HG03342 (cell line): ENCODE data around the gene NPHS2.

Experiments used
- ATAC-seq: cut with Tn5 transposase; IDR thresholded peaks from one replicate; pipeline ENCODE4 v1.9.1; 2021; ENCODE audit warnings: mild to moderate bottlenecking, moderate library complexity; ENCODE audit not compliant: unreplicated experiment

NPHS2 gene

GRCh38 chr1:179575497-179576314 lies at the start of gene NPHS2:
Gene NPHS2 (minus strand): TSS chr1:179575948. CDS start chr1:179575864, 84 bp downstream.
- ATAC-seq: no peak

- ATAC-seq: no peak
Measured at GRCh38 chr1:179612361-179612760, 36.6 kb upstream of the NPHS2 start.

GRCh38 chr1:179601093-179601492 lies 25.3 kb upstream of the NPHS2 start:
- no peak for ATAC-seq

GRCh38 chr1:179599623-179600249 lies 24.0 kb upstream of the NPHS2 start:
- no peak for ATAC-seq

- ATAC-seq: no peak
Measured at GRCh38 chr1:179598631-179599030, 22.9 kb upstream of the NPHS2 start.

GRCh38 chr1:179591592-179592580 lies 16.1 kb upstream of the NPHS2 start, which contains the start of gene TDRD5:
Gene TDRD5 (plus strand): TSS chr1:179591832. CDS start chr1:179592616, 784 bp downstream.
- no peak for ATAC-seq

GRCh38 chr1:179591253-179591591 lies 15.5 kb upstream of the NPHS2 start:
- no peak for ATAC-seq

GRCh38 chr1:179590671-179591070 lies 14.9 kb upstream of the NPHS2 start:
- ATAC-seq: no peak

- ATAC-seq: no peak
Measured at GRCh38 chr1:179589509-179589908, 13.8 kb upstream of the NPHS2 start.

- no peak for ATAC-seq
Measured at GRCh38 chr1:179588425-179589024, 12.8 kb upstream of the NPHS2 start.

- ATAC-seq: no peak
Measured at GRCh38 chr1:179587336-179587735, 11.6 kb upstream of the NPHS2 start.

GRCh38 chr1:179586107-179586823 lies 10.5 kb upstream of the NPHS2 start:
- ATAC-seq: no peak

GRCh38 chr1:179583771-179584320 lies 8.1 kb upstream of the NPHS2 start:
- ATAC-seq: no peak

GRCh38 chr1:179576509-179576908 lies 761 bp upstream of the NPHS2 start:
- ATAC-seq: no peak

- ATAC-seq: no peak
Measured at GRCh38 chr1:179558078-179558477, 17.7 kb downstream of the NPHS2 start.

- no peak for ATAC-seq
Measured at GRCh38 chr1:179554427-179554826, 21.3 kb downstream of the NPHS2 start.

GRCh38 chr1:179550746-179551682 lies 24.7 kb downstream of the NPHS2 start:
- ATAC-seq: peak; percentile 85

GRCh38 chr1:179549368-179549700 lies 26.4 kb downstream of the NPHS2 start:
- ATAC-seq: no peak
